ENCODE measurements around the gene PLCXD1. TPM values are rescaled to one million over a fixed set of nuclear protein-coding genes. Genes with fewer than 3 reads are reported as not detected.

PLCXD1 gene
- polyA plus RNA-seq, 3 donors = 2.9 to 28.7 (median 6.7) TPM

- Mint-ChIP-seq H3K9me3 (peaks cover 0 to 14% (median 2%) of the 10 kb centered on the region in 7 donors), H3K27ac (no peak overlapping the region), H3K4me3 (no peak overlapping the region), H3K36me3 (peaks cover 56 to 82% of the 10 kb centered on the region in 2 donors), H3K4me1 (no peaks in the 10 kb centered on the region), H3K27me3 (ENCODE audit: low read depth in 3 of 3) (no peaks in the 10 kb centered on the region)
- H3K4me2 ChIP-seq (replicated peaks; ENCODE audit: extremely low read depth, low read length, poor library complexity, severe bottlenecking) = no peak overlapping the region
- peaks cover 3 to 9% of the 10 kb centered on the region in 2 donors for H3K9me3 ChIP-seq (replicated peaks in 1 of 2; ENCODE audit: control insufficient read depth in 1 of 2, insufficient read depth in 1 of 2, low read length in 2 of 2)
- no peak overlapping the region for H3K4me3 ChIP-seq (replicated peaks in 1 of 3; ENCODE audit: low read depth in 2 of 3, low read length in 3 of 3)
- no peaks in the 10 kb centered on the region for H3K4me1 ChIP-seq (ENCODE audit: control insufficient read depth in 1 of 2, insufficient read depth in 2 of 2, low read length in 2 of 2)
- H3K27me3 ChIP-seq (ENCODE audit: control insufficient read depth in 2 of 2, insufficient read depth in 2 of 2, low read length in 2 of 2) = no peaks in the 10 kb centered on the region
- DNase-seq = no peak
- no peak overlapping the region for H3K27ac ChIP-seq (ENCODE audit: low read depth in 1 of 2, low read length in 2 of 2)
- peaks cover 64 to 83% of the 10 kb centered on the region in 2 donors for H3K36me3 ChIP-seq (replicated peaks in 1 of 2; ENCODE audit: control insufficient read depth in 1 of 2, insufficient read depth in 2 of 2, low read length in 2 of 2)
- WGBS (ENCODE audit: insufficient coverage) = 98% methylated on average over 56 of the region's 58 CpGs
- no peak overlapping the region for H3K9ac ChIP-seq (ENCODE audit: insufficient read depth, low read length, poor library complexity, severe bottlenecking)
- TF ChIP-seq CTCF (IDR thresholded peaks at IDR 0.05) = no peak
- H4K20me1 ChIP-seq (ENCODE audit: insufficient read depth, low read length) = no peaks in the 10 kb centered on the region
- H3K79me2 ChIP-seq (ENCODE audit: insufficient read depth, low read length) = no peaks in the 10 kb centered on the region
- intact Hi-C loops (cut with micrococcal nuclease) = no loop called here
- no peak overlapping the region for H2AFZ ChIP-seq (ENCODE audit: insufficient read depth, low read depth, low read length, poor library complexity, severe bottlenecking)
Measured at GRCh38 chrX:307261-308111, 26.3 kb downstream of the PLCXD1 start.

- WGBS (ENCODE audit: insufficient coverage) = 93% methylated on average over 26 of the region's 30 CpGs
- TF ChIP-seq CTCF (IDR thresholded peaks at IDR 0.05) = no peak
Measured at GRCh38 chrX:308821-309520, 27.8 kb downstream of the PLCXD1 start.

More at GRCh38 chrX:308821-309520, 27.8 kb downstream of the PLCXD1 start:
- DNase-seq = no peak
- Histone ChIP-seq H4K20me1 (ENCODE audit: insufficient read depth, low read length) (no peaks in the 10 kb centered on the region), H3K79me2 (ENCODE audit: insufficient read depth, low read length) (no peaks in the 10 kb centered on the region), H3K27me3 (ENCODE audit: control insufficient read depth in 2 of 2, insufficient read depth in 2 of 2, low read length in 2 of 2) (no peaks in the 10 kb centered on the region), H2AFZ (ENCODE audit: insufficient read depth, low read depth, low read length, poor library complexity, severe bottlenecking) (no peak overlapping the region), H3K4me1 (ENCODE audit: control insufficient read depth in 1 of 2, insufficient read depth in 2 of 2, low read length in 2 of 2) (no peaks in the 10 kb centered on the region), H3K4me3 (replicated peaks in 1 of 3; ENCODE audit: low read depth in 2 of 3, low read length in 3 of 3) (no peak overlapping the region), H3K4me2 (replicated peaks; ENCODE audit: extremely low read depth, low read length, poor library complexity, severe bottlenecking) (no peak overlapping the region), H3K36me3 (replicated peaks in 1 of 2; ENCODE audit: control insufficient read depth in 1 of 2, insufficient read depth in 2 of 2, low read length in 2 of 2) (peaks cover 76 to 89% of the 10 kb centered on the region in 2 donors), H3K9ac (ENCODE audit: insufficient read depth, low read length, poor library complexity, severe bottlenecking) (no peak overlapping the region), H3K9me3 (replicated peaks in 1 of 2; ENCODE audit: control insufficient read depth in 1 of 2, insufficient read depth in 1 of 2, low read length in 2 of 2) (peaks cover 0 to 3% of the 10 kb centered on the region in 2 donors), H3K27ac (ENCODE audit: low read depth in 1 of 2, low read length in 2 of 2) (no peak overlapping the region)
- no peak overlapping the region for H3K27ac Mint-ChIP-seq
- H3K9me3 Mint-ChIP-seq = peaks cover 0 to 13% (median 2%) of the 10 kb centered on the region in 7 donors
- no peak overlapping the region for H3K4me3 Mint-ChIP-seq
- H3K36me3 Mint-ChIP-seq = peaks cover 64 to 90% of the 10 kb centered on the region in 2 donors
- intact Hi-C loops (cut with micrococcal nuclease) = no loop called here
- H3K27me3 Mint-ChIP-seq (ENCODE audit: low read depth in 3 of 3) = no peaks in the 10 kb centered on the region
- H3K4me1 Mint-ChIP-seq = no peaks in the 10 kb centered on the region

Data from CD14-positive monocyte (primary cell).